OCI-LY3 (cell line): ENCODE results near the gene CEMIP2.

Experiments used
- H2AFZ ChIP-seq: fragments of 200-600, 300-600 bp; shearing (Covaris generic); 2 replicates; pipeline ENCODE4 v1.6.0; 2014; ENCODE audit warnings: antibody characterized with exemption, low read depth, low read length
- H3K27ac ChIP-seq: fragments of 200-600, 300-600 bp; sonication (generic); 2 replicates; pipeline ENCODE4 v1.5.1; 2014; ENCODE audit warnings: mild to moderate bottlenecking, low read length, moderate library complexity, mixed read lengths
- H3K27me3 ChIP-seq: fragments of 200-600, 300-600 bp; sonication (generic); 2 replicates; pipeline ENCODE4 v1.6.1; 2014; ENCODE audit warnings: low read depth, low read length, mixed read lengths
- H3K36me3 ChIP-seq: fragments of 200-600, 300-600 bp; sonication (generic); replicated peaks from 2 replicates; pipeline ENCODE3; 2014; ENCODE audit warnings: low read depth, low read length, mixed read lengths
- H3K4me1 ChIP-seq: fragments of 300-600, 200-600 bp; sonication (generic); 2 replicates; pipeline ENCODE4 v1.6.1; 2014; ENCODE audit warnings: low read length, mixed read lengths
- H3K4me2 ChIP-seq: fragments of 200-600, 300-600 bp; sonication (generic); 2 replicates; pipeline ENCODE4 v1.6.1; 2014; ENCODE audit warnings: low read length, mixed read lengths
- H3K4me3 ChIP-seq: fragments of 300-600, 200-600 bp; sonication (generic); 2 replicates; pipeline ENCODE4 v1.5.1; 2014; ENCODE audit warnings: antibody characterized with exemption, mild to moderate bottlenecking, low read length, moderate library complexity
- H3K79me2 ChIP-seq: fragments of 300-600, 200-600 bp; shearing (Covaris generic); 2 replicates; pipeline ENCODE4 v1.6.1; 2014; ENCODE audit warnings: mild to moderate bottlenecking, low read length, mixed read lengths
- H3K9ac ChIP-seq: fragments of 300-600, 200-600 bp; shearing (Covaris generic); 2 replicates; pipeline ENCODE4 v1.6.0; 2014; ENCODE audit warnings: mild to moderate bottlenecking, low read length, moderate library complexity
- H3K9me3 ChIP-seq: fragments of 200-600, 300-600 bp; shearing (Covaris generic); 2 replicates; pipeline ENCODE4 v1.6.1; 2014; ENCODE audit warnings: low read length, mixed read lengths; ENCODE audit not compliant: insufficient read depth
- H4K20me1 ChIP-seq: fragments of 200-600, 300-600 bp; sonication (generic); 2 replicates; pipeline ENCODE4 v1.6.1; 2016; ENCODE audit warnings: low read length, mixed read lengths; ENCODE audit not compliant: insufficient read depth
- CTCF ChIP-seq: fragments of 200-600, 300-600 bp; sonication (generic); IDR thresholded peaks from 2 replicates; pipeline ENCODE4 v1.5.1; 2014; ENCODE audit warnings: antibody characterized with exemption, low read length, low read depth
- EZH2phosphoT487 ChIP-seq: fragments of 200-600 bp; shearing (Covaris generic); IDR thresholded peaks from 2 replicates; pipeline ENCODE4 v1.6.1; 2018; ENCODE audit warnings: antibody characterized with exemption, mixed run types, low read depth

Gene CEMIP2

GRCh38 chr9:71709384-71709783, 58.9 kb downstream of the CEMIP2 start:
- Histone ChIP-seq H3K4me3 (no peak overlapping the region), H2AFZ (no peak overlapping the region), H3K9ac (no peak overlapping the region), H3K36me3 (no peaks in the 10 kb centered on the region), H3K4me2 (no peak overlapping the region), H3K9me3 (no peaks in the 10 kb centered on the region), H3K27ac (no peak overlapping the region), H4K20me1 (no peaks in the 10 kb centered on the region), H3K27me3 (no peaks in the 10 kb centered on the region), H3K4me1 (no peaks in the 10 kb centered on the region), H3K79me2 (no peaks in the 10 kb centered on the region)
- no peak for TF ChIP-seq EZH2phosphoT487
- no peak for TF ChIP-seq CTCF

GRCh38 chr9:71706176-71706575, 62.1 kb downstream of the CEMIP2 start:
- Histone ChIP-seq H3K27ac (no peak overlapping the region), H3K4me1 (no peaks in the 10 kb centered on the region), H3K4me2 (no peak overlapping the region), H3K9me3 (no peaks in the 10 kb centered on the region), H3K9ac (no peak overlapping the region), H4K20me1 (no peaks in the 10 kb centered on the region), H2AFZ (no peak overlapping the region), H3K36me3 (no peaks in the 10 kb centered on the region), H3K79me2 (no peaks in the 10 kb centered on the region), H3K27me3 (no peaks in the 10 kb centered on the region), H3K4me3 (no peak overlapping the region)
- no peak for TF ChIP-seq EZH2phosphoT487
- no peak for TF ChIP-seq CTCF

DNA sequence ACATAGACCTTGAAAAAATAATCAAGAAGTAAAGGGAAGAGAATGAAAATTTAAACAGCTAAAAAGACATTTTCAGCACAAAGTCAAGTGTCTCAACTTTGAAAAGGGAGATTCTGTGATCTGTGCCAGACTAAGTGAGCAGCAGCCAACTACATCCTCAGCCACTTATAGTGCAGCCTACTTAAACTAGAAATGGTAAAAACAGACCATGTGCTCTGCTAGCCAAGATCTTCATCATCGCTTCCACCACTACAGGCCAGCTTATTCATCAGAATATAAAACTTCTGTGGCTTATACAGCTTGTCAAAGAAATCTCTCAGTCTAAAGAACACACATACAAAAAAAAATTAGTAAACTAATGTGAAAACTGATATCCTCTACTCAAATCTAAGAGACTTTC, 63.5 kb downstream of the CEMIP2 start:
- Histone ChIP-seq H2AFZ (no peak overlapping the region), H3K4me1 (no peaks in the 10 kb centered on the region), H3K9ac (no peak overlapping the region), H3K4me2 (no peak overlapping the region), H3K27ac (no peak overlapping the region), H3K79me2 (no peaks in the 10 kb centered on the region), H4K20me1 (no peaks in the 10 kb centered on the region), H3K36me3 (no peaks in the 10 kb centered on the region), H3K4me3 (no peak overlapping the region), H3K27me3 (no peaks in the 10 kb centered on the region), H3K9me3 (no peaks in the 10 kb centered on the region)
- TF ChIP-seq EZH2phosphoT487 (no peak), CTCF (no peak)

GRCh38 chr9:71703172-71703872, 65.0 kb downstream of the CEMIP2 start:
- Histone ChIP-seq H3K36me3 (no peaks in the 10 kb centered on the region), H3K27ac (no peak overlapping the region), H3K9me3 (no peaks in the 10 kb centered on the region), H3K27me3 (no peaks in the 10 kb centered on the region), H3K9ac (no peak overlapping the region), H3K79me2 (no peaks in the 10 kb centered on the region), H3K4me2 (no peak overlapping the region), H2AFZ (no peak overlapping the region), H4K20me1 (no peaks in the 10 kb centered on the region), H3K4me3 (no peak overlapping the region), H3K4me1 (no peaks in the 10 kb centered on the region)
- TF ChIP-seq CTCF (no peak), EZH2phosphoT487 (no peak)
